ENCODE measurements around the gene KLF12. TPM values are rescaled to one million over a fixed set of nuclear protein-coding genes. Genes with fewer than 3 reads are reported as not detected.

Gene KLF12
- total RNA-seq, 1 experiment from 2014 or later, result 9.7 TPM

GRCh38 chr13:74103196-74103595 is 31.0 kb downstream of the KLF12 start:
- Histone ChIP-seq H4K8ac (replicated peaks; ENCODE audit: insufficient read length, low read depth, low read length) (no peak overlapping the region), H3T11ph (ENCODE audit: low read length) (no peak overlapping the region), H2BK15ac (ENCODE audit: low read depth, low read length) (no peak overlapping the region), H3K27ac (ENCODE audit: insufficient read length, low read depth, low read length) (no peak overlapping the region), H4K5ac (ENCODE audit: insufficient read length, low read depth, low read length) (no peak overlapping the region), H2BK120ac (ENCODE audit: low read depth, low read length, poor library complexity, severe bottlenecking) (no peak overlapping the region), H2AK5ac (ENCODE audit: insufficient read length, low read length) (no peak overlapping the region), H2BK20ac (ENCODE audit: low read depth, low read length, poor library complexity, severe bottlenecking) (no peak overlapping the region), H3K79me1 (ENCODE audit: insufficient read depth, low read depth, low read length, poor library complexity, severe bottlenecking) (no peaks in the 10 kb centered on the region), H3K79me2 (ENCODE audit: insufficient read depth, low read length) (peaks cover 2% of the 10 kb centered on the region; the same call in 1 of the 2 replicates), H2BK12ac (ENCODE audit: insufficient read length, low read depth, low read length) (no peak overlapping the region), H2BK5ac (ENCODE audit: insufficient read length, low read length) (no peak overlapping the region), H3K4me2 (ENCODE audit: insufficient read depth, insufficient read length, low read length) (no peak overlapping the region), H3K9ac (ENCODE audit: extremely low read depth, insufficient read length, low read length) (no peak overlapping the region), H3K56ac (ENCODE audit: insufficient read length, low read depth, low read length) (no peak overlapping the region), H3K23ac (ENCODE audit: insufficient read length, low read depth, low read length) (no peak overlapping the region), H3K18ac (ENCODE audit: insufficient read length, low read depth, low read length) (no peak overlapping the region), H3K9me3 (ENCODE audit: control insufficient read depth, low read depth, low read length) (no peaks in the 10 kb centered on the region), H4K91ac (ENCODE audit: insufficient read length, low read depth, low read length) (no peak overlapping the region), H3K14ac (ENCODE audit: insufficient read depth, low read length) (no peak overlapping the region), H3K4ac (ENCODE audit: low read depth, low read length) (no peak overlapping the region), H3K23me2 (ENCODE audit: insufficient read length, low read depth, low read length, poor library complexity, severe bottlenecking) (no peaks in the 10 kb centered on the region), H2AFZ (ENCODE audit: low read length) (no peak overlapping the region), H3K4me1 (ENCODE audit: insufficient read depth, low read length) (no peaks in the 10 kb centered on the region), H4K20me1 (ENCODE audit: control insufficient read depth, insufficient read depth, insufficient read length) (no peaks in the 10 kb centered on the region), H3K27me3 (ENCODE audit: insufficient read depth, low read length) (no peaks in the 10 kb centered on the region)
- TF ChIP-seq CTCF (conservative IDR thresholded peaks at IDR 0.05), result no peak
- H3K4me3 Mint-ChIP-seq, result no peak overlapping the region
- peaks cover 10 to 16% of the 10 kb centered on the region in 2 experiments for H3K9me3 Mint-ChIP-seq
- WGBS (ENCODE audit: extremely low coverage, insufficient read length, low lambda C conversion rate), result no CpG with 5 or more reads among the region's 6 CpGs
- H3K27me3 Mint-ChIP-seq (ENCODE audit: low read depth), result no peaks in the 10 kb centered on the region
- DNase-seq, result no peak
- H3K27ac Mint-ChIP-seq, result peak overlapping the region in 1 of 3 experiments; percentile 30; a peak in 1 of 7 replicates
- no peaks in the 10 kb centered on the region for H3K4me1 Mint-ChIP-seq
- H3K36me3 Mint-ChIP-seq (ENCODE audit: insufficient read depth in 1 of 3, low read depth in 3 of 3), result peaks cover 9 to 15% (median 14%) of the 10 kb centered on the region in 3 experiments

Measured in H9 (cell line).